ENCODE results near the gene MRPS35. TPM values are rescaled to one million over a fixed set of nuclear protein-coding genes. Genes with fewer than 3 reads are reported as not detected.
A peak's percentile ranks its signal among the peaks of the same experiment; 100 is the strongest.

MRPS35 gene
- total RNA-seq, 4 donors from 2014 or later = 30.7 to 78.8 (median 63.8) TPM

DNA sequence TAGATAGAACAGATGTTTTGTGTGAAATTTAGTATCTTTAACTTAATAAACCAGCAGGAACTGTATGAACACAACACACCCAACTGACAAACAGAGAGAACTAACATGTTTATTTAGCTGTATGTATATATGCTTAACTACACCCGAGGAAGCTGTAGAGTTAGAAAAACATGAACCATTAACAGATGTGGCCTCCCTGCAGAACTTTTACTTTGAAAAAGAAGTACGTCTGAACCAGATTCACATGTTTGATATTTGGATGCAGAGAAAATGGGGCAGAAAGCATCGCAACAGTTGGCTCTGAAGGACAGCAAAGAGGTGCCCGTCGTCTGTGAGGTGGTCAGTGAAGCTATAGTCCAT lies 14.4 kb upstream of the MRPS35 start, which contains the start of gene REP15:
TSS of gene REP15 (plus strand) at position 155 of the 360 bp plus-strand sequence. CDS start at position 271, 116 bp downstream.
- in situ Hi-C loops (cut with MboI; ENCODE audit: low pct_ligation_motif_present in 1 of 4, low pct_unique_long_range_greater_than_20kb in 1 of 4, low sequenced_read_pairs in 3 of 4) (no loop called here), intact Hi-C loops (cut with DNase I; ENCODE audit: low total_unique reads) (no loop called here)
- H3K4me1 ChIP-seq = peaks cover 0 to 24% (median 4%) of the 10 kb centered on the region in 4 donors
- DNase-seq = no peak
- peak within 1 kb of the TSS in 3 of 4 donors; percentile 18 to 41 (median 21) for H3K4me3 ChIP-seq
- TF ChIP-seq POLR2AphosphoS5 (IDR thresholded peaks at IDR 0.05) (peak in 2 of 3 donors; percentile 41 to 57), POLR2A (IDR thresholded peaks at IDR 0.05) (peak; percentile 57), EP300 (IDR thresholded peaks at IDR 0.05; ENCODE audit: low read depth) (no peak)
- TF ChIP-seq, protein P1, sequence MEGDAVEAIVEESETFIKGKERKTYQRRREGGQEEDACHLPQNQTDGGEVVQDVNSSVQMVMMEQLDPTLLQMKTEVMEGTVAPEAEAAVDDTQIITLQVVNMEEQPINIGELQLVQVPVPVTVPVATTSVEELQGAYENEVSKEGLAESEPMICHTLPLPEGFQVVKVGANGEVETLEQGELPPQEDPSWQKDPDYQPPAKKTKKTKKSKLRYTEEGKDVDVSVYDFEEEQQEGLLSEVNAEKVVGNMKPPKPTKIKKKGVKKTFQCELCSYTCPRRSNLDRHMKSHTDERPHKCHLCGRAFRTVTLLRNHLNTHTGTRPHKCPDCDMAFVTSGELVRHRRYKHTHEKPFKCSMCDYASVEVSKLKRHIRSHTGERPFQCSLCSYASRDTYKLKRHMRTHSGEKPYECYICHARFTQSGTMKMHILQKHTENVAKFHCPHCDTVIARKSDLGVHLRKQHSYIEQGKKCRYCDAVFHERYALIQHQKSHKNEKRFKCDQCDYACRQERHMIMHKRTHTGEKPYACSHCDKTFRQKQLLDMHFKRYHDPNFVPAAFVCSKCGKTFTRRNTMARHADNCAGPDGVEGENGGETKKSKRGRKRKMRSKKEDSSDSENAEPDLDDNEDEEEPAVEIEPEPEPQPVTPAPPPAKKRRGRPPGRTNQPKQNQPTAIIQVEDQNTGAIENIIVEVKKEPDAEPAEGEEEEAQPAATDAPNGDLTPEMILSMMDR (IDR thresholded peaks at IDR 0.05) = no peak
- H3K27me3 ChIP-seq = no peaks in the 10 kb centered on the region
- H3K27ac ChIP-seq = peak within 1 kb of the TSS; percentile 59 to 71 (median 70)
- 29 to 49% methylated on average over 2 to 5 of the region's 5 CpGs for WGBS, 2 donors (ENCODE audit: low coverage in 1 of 2)
- no peaks in the 10 kb centered on the region for H3K9me3 ChIP-seq
- H3K36me3 ChIP-seq = peaks cover 0 to 28% (median 0%) of the 10 kb centered on the region in 4 donors

DNA sequence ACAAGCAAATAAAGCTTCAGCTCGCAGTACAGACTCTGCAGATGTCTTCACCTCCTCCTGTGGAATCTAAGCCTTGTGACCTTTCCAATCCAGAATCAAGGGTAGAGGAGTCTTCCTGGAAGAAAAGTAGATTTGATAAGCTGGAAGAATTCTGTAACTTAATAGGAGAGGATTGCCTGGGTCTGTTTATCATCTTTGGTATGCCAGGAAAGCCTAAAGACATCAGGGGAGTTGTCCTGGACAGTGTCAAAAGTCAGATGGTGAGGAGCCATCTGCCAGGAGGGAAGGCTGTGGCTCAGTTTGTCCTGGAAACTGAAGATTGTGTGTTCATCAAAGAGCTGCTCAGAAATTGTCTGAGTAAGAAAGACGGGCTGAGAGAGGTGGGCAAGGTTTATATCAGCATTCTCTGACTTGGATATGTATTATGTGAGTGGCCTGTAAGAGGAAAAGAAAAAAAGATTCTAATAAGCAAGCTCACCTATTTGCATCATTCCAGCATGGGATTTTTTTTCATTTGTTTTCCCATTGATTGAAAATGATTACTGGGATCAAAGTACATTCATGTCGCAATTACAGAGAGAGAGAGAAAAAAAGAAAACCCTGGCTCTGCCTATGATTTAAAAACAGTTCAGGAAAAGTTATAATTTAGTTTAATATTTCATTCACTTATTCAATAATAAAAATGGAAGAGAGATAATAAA lies 13.6 kb upstream of the MRPS35 start:
- in situ Hi-C loops (cut with MboI; ENCODE audit: low pct_ligation_motif_present in 1 of 4, low pct_unique_long_range_greater_than_20kb in 1 of 4, low sequenced_read_pairs in 3 of 4) (no loop called here), intact Hi-C loops (cut with DNase I; ENCODE audit: low total_unique reads) (no loop called here)
- no peaks in the 10 kb centered on the region for H3K27me3 ChIP-seq
- peaks cover 0 to 24% (median 4%) of the 10 kb centered on the region in 4 donors for H3K4me1 ChIP-seq
- H3K36me3 ChIP-seq = peaks cover 0 to 21% (median 0%) of the 10 kb centered on the region in 4 donors
- H3K27ac ChIP-seq = peak overlapping the region; percentile 46 to 71 (median 65)
- TF ChIP-seq EP300 (IDR thresholded peaks at IDR 0.05; ENCODE audit: low read depth) (no peak), POLR2A (IDR thresholded peaks at IDR 0.05) (no peak), POLR2AphosphoS5 (IDR thresholded peaks at IDR 0.05) (no peak)
- TF ChIP-seq, protein P1 (IDR thresholded peaks at IDR 0.05) = no peak
- peak overlapping the region in 3 of 4 donors; percentile 18 to 41 (median 21) for H3K4me3 ChIP-seq
- WGBS, 2 donors (ENCODE audit: low coverage in 1 of 2) = 49 to 52% methylated on average over 2 to 3 of the region's 3 CpGs
- no peak for DNase-seq
- no peaks in the 10 kb centered on the region for H3K9me3 ChIP-seq

GRCh38 chr12:27703720-27704452 lies 6.7 kb upstream of the MRPS35 start:
- TF ChIP-seq, protein P1 (IDR thresholded peaks at IDR 0.05) = peak; percentile 80 to 87 (median 84)
- no peak for TF ChIP-seq POLR2AphosphoS5 (IDR thresholded peaks at IDR 0.05)
- Histone ChIP-seq H3K27me3 (no peaks in the 10 kb centered on the region), H3K36me3 (no peaks in the 10 kb centered on the region), H3K4me1 (no peaks in the 10 kb centered on the region), H3K27ac (no peak overlapping the region), H3K4me3 (no peak overlapping the region), H3K9me3 (no peaks in the 10 kb centered on the region)
- WGBS, 2 donors (ENCODE audit: low coverage in 1 of 2) = 0% methylated on average over 1 to 4 of the region's 4 CpGs
- peak; percentile 85 for DNase-seq
- intact Hi-C loops (cut with DNase I; ENCODE audit: low total_unique reads) = no loop called here
- in situ Hi-C loops (cut with MboI; ENCODE audit: low pct_ligation_motif_present in 1 of 4, low pct_unique_long_range_greater_than_20kb in 1 of 4, low sequenced_read_pairs in 3 of 4) = no loop called here

- H3K36me3 ChIP-seq = no peaks in the 10 kb centered on the region
- DNase-seq = no peak
- no peak overlapping the region for H3K4me3 ChIP-seq
- peaks cover 0 to 7% (median 5%) of the 10 kb centered on the region in 4 donors for H3K4me1 ChIP-seq
- in situ Hi-C loops (cut with MboI; ENCODE audit: low pct_ligation_motif_present in 1 of 4, low pct_unique_long_range_greater_than_20kb in 1 of 4, low sequenced_read_pairs in 3 of 4) (no loop called here), intact Hi-C loops (cut with DNase I; ENCODE audit: low total_unique reads) (no loop called here)
- no peaks in the 10 kb centered on the region for H3K27me3 ChIP-seq
- H3K27ac ChIP-seq = no peak overlapping the region
- 80 to 93% methylated on average over 1 to 8 of the region's 8 CpGs for WGBS, 2 donors (ENCODE audit: low coverage in 1 of 2)
- no peak for TF ChIP-seq EP300 (IDR thresholded peaks at IDR 0.05; ENCODE audit: low read depth)
- TF ChIP-seq POLR2A (IDR thresholded peaks at IDR 0.05) = no peak
- no peak for TF ChIP-seq POLR2AphosphoS5 (IDR thresholded peaks at IDR 0.05)
- TF ChIP-seq, protein P1 (IDR thresholded peaks at IDR 0.05) = no peak
- no peaks in the 10 kb centered on the region for H3K9me3 ChIP-seq
These were observed 5.4 kb upstream of the MRPS35 start for GRCh38 chr12:27705263-27705662.

Data from transverse colon (tissue), 4 donors.